SK-N-MC (cell line): ENCODE measurements around the gene GON4L.

Source experiments
- EZH2 ChIP-seq: fragments of 200-600 bp; sonication (generic); IDR thresholded peaks from one replicate; pipeline ENCODE4 v1.6.1; 2017; ENCODE audit warnings: antibody characterized with exemption
- POLR2AphosphoS5 ChIP-seq: IDR thresholded peaks from 2 replicates; pipeline ENCODE4 v1.6.1; 2012; ENCODE audit warnings: mild to moderate bottlenecking, low read depth, low read length, borderline replicate concordance

DNA sequence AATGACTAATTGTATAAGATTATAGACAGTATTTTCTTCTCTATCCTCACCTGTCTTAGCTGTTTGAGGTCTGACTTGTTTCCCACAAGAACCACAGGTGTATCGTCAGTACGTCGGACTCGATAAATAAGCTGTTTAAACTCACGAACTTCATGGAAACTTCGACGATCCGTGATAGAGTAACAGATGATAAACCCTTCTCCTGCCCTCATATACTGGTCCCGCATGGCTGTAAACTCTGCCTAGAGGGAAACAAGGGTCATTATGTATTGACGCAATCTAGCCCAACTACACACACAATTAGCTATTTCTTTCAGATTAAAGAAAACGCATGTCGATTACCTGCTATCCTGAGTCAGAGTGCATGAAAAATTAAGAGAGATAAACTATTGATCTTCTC is 47.2 kb upstream of the GON4L start:
- TF ChIP-seq POLR2AphosphoS5 (no peak), EZH2 (no peak)
